ENCODE data around the gene SMARCA2.

SMARCA2 gene

GRCh38 chr9:2233274-2233673 lies 218.1 kb downstream of the SMARCA2 start:
- no peak for TF ChIP-seq POLR2A (IDR thresholded peaks at IDR 0.05; ENCODE audit: low read depth, low read length)
- FAIRE-seq (no peak), DNase-seq (ENCODE audit: insufficient read length, low spot score) (no peak)

GRCh38 chr9:2234371-2234893 lies 219.3 kb downstream of the SMARCA2 start:
- TF ChIP-seq POLR2A (IDR thresholded peaks at IDR 0.05; ENCODE audit: low read depth, low read length) = no peak
- no peak for FAIRE-seq
- no peak for DNase-seq (ENCODE audit: insufficient read length, low spot score)

GRCh38 chr9:2235623-2236022 lies 220.5 kb downstream of the SMARCA2 start:
- TF ChIP-seq POLR2A (IDR thresholded peaks at IDR 0.05; ENCODE audit: low read depth, low read length) = no peak
- DNase-seq (ENCODE audit: insufficient read length, low spot score) (no peak), FAIRE-seq (no peak)

- DNase-seq (ENCODE audit: insufficient read length, low spot score) = no peak
- TF ChIP-seq POLR2A (IDR thresholded peaks at IDR 0.05; ENCODE audit: low read depth, low read length) = no peak
- no peak for FAIRE-seq
These were observed 221.7 kb downstream of the SMARCA2 start for GRCh38 chr9:2236850-2237249.

- FAIRE-seq = no peak
- TF ChIP-seq POLR2A (IDR thresholded peaks at IDR 0.05; ENCODE audit: low read depth, low read length) = no peak
- DNase-seq (ENCODE audit: insufficient read length, low spot score) = no peak
These were observed 226.3 kb downstream of the SMARCA2 start for GRCh38 chr9:2241461-2241835.

- peak; percentile 41; the same call in 1 of the 2 replicates for TF ChIP-seq POLR2A (IDR thresholded peaks at IDR 0.05; ENCODE audit: low read depth, low read length)
- FAIRE-seq (peak; percentile 27), DNase-seq (ENCODE audit: insufficient read length, low spot score) (peak; percentile 67)
These were observed 226.9 kb downstream of the SMARCA2 start for GRCh38 chr9:2241836-2242741.

GRCh38 chr9:2242831-2243330 lies 227.7 kb downstream of the SMARCA2 start:
- FAIRE-seq (no peak), DNase-seq (ENCODE audit: insufficient read length, low spot score) (no peak)
- no peak for TF ChIP-seq POLR2A (IDR thresholded peaks at IDR 0.05; ENCODE audit: low read depth, low read length)
